ENCODE results near the gene SKA3.

The SKA3 gene

DNA sequence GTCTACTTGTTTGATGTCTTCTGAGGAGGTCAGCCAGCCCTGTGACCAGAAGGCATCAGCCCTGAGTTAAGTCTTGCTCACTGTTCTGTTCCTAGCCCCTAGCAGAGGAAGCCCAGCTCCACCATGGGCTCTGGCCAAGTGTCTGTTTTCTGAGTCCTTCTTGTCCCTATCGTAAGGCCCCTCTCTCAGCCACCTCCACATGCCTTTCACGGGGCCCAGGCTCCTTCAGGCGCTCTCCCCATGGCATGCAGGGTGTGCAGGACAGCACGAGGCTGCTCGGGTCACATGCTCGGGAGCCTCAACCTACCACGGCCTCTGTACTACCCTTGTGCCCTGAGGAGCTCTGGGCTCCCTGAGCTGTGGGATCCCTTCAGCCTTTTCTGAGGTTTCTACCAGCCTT is 67.2 kb downstream of the SKA3 start:
- no peak for DNase-seq

DNA sequence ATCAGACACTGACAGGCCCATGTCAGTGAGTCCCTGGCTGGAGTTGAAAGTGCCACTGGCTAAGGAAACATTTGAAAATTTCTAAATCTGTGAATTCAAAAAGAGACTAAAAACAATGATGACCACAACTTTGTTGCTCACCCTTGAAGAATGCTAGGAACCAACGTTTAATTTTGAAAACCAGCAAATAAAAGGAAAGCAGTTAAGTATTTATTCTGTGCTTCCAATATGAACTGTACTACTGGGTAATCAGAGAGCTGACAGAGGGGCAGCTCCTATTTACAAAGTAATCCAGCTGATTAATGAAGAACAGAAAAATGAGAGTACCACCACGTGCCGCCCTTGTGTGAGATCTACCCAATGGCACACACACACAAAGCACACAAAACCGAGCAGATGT is 70.3 kb downstream of the SKA3 start:
- no peak for DNase-seq

DNA sequence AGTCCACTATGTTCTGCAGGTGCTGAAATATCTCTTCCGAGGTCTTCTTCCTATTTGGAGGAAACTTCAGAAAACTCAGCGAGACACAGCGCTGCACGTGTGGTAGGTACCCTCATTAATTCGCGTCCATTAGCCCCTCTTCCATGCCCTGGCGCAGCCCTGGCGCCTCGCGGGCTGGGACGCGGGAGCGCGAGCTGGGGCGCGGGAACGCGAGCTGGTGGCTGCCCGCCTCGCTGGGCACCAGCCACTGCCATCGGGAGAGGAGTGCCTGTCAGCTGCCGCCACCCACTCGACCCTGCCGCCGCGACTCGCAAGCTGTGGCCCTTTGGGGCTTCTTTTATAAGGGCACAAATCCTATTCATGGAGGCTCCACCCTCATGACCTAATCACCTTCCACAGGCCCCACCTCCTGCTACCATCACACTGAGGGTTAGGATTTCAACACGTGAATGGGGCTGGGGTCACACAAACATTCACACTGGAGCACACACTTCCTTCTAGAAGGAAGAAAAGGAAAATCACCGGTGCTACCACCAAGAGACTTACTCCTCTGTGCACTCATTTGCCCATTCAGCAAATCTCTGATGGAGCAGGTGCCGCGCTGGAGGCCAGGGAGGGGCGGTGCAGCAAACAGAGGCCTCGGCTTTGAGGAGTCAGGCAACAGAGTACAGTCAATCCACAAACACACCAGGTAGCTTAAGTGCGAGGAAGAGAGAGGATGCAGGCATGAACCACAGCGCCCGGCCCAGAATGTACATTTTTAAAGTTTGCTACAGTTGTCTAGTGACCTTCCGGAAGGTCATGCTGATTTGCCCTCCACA is 71.9 kb downstream of the SKA3 start:
- no peak for DNase-seq
